HepG2 (cell line): Measurements from ENCODE around the gene ZNF48. TPM values are rescaled to one million over a fixed set of nuclear protein-coding genes. Genes with fewer than 3 reads are reported as not detected.

Experiments
- BCL3 ChIP-seq: sonication (generic); formaldehyde crosslinking; IDR thresholded peaks from 2 replicates; pipeline ENCODE4 v1.5.1; 2020; ENCODE audit warnings: mild to moderate bottlenecking, missing genetic modification reagents, moderate library complexity
- DRAP1 ChIP-seq: IDR thresholded peaks from 2 replicates; pipeline ENCODE4 v1.6.1; 2016; ENCODE audit warnings: missing genetic modification reagents, missing compliant biosample characterization
- HIC2 ChIP-seq: sonication (generic); formaldehyde crosslinking; IDR thresholded peaks from 2 replicates; pipeline ENCODE4 v1.9.0; 2022; ENCODE audit warnings: low read depth, missing genetic modification reagents
- HNRNPUL1 ChIP-seq: fragments of 200-400 bp; formaldehyde crosslinking; IDR thresholded peaks from 2 replicates; pipeline ENCODE4 v1.6.1; 2017; ENCODE audit warnings: low read depth, mild to moderate bottlenecking, low read length, moderate library complexity
- NFATC3 ChIP-seq: sonication (generic); formaldehyde crosslinking; IDR thresholded peaks from 2 replicates; pipeline ENCODE4 v1.5.1; 2020; ENCODE audit warnings: mild to moderate bottlenecking, missing genetic modification reagents
- NFE2 ChIP-seq: sonication (generic); formaldehyde crosslinking; IDR thresholded peaks from 2 replicates; pipeline ENCODE4 v1.4.0; 2020; ENCODE audit warnings: missing genetic modification reagents
- NFYC ChIP-seq: IDR thresholded peaks from 2 replicates; pipeline ENCODE4 v1.6.1; 2016; ENCODE audit warnings: missing genetic modification reagents, missing compliant biosample characterization
- POGZ ChIP-seq: sonication (generic); formaldehyde crosslinking; IDR thresholded peaks from 2 replicates; pipeline ENCODE4 v1.4.0; 2020; ENCODE audit warnings: mild to moderate bottlenecking, missing genetic modification reagents
- POLR2AphosphoS5 ChIP-seq: IDR thresholded peaks from 2 replicates; pipeline ENCODE4 v1.6.1; 2012; ENCODE audit warnings: low read depth, low read length
- PPARG ChIP-seq: conservative IDR thresholded peaks from 2 replicates; pipeline ENCODE4 v1.6.1; 2016; ENCODE audit warnings: missing biosample characterization, missing genetic modification reagents
- REPIN1 ChIP-seq: sonication (generic); formaldehyde crosslinking; IDR thresholded peaks from 2 replicates; pipeline ENCODE4 v1.8.0; 2022; ENCODE audit warnings: missing genetic modification reagents, low read depth, mild to moderate bottlenecking, borderline replicate concordance
- RNF219 ChIP-seq: sonication (generic); formaldehyde crosslinking; IDR thresholded peaks from 2 replicates; pipeline ENCODE4 v1.5.0; 2020; ENCODE audit warnings: mild to moderate bottlenecking, missing genetic modification reagents
- TBP ChIP-seq: sonication (generic); formaldehyde crosslinking; IDR thresholded peaks from 2 replicates; pipeline ENCODE4 v1.5.0; 2020; ENCODE audit warnings: missing genetic modification reagents
- ZBTB49 ChIP-seq: sonication (generic); formaldehyde crosslinking; IDR thresholded peaks from 2 replicates; pipeline ENCODE4 v1.4.0; 2020; ENCODE audit warnings: missing genetic modification reagents, borderline replicate concordance
- ZFP90 ChIP-seq: sonication (generic); formaldehyde crosslinking; IDR thresholded peaks from 2 replicates; pipeline ENCODE4 v1.8.0; 2022; ENCODE audit warnings: missing genetic modification reagents, mild to moderate bottlenecking, inconsistent platforms, borderline replicate concordance
- ZKSCAN1 ChIP-seq: fragments of 150-350 bp; IDR thresholded peaks from 2 replicates; pipeline ENCODE4 v1.6.1; 2014; ENCODE audit warnings: low read length
- ZMYM2 ChIP-seq: sonication (generic); formaldehyde crosslinking; IDR thresholded peaks from 2 replicates; pipeline ENCODE4 v1.8.0; 2022; ENCODE audit warnings: mild to moderate bottlenecking, missing genetic modification reagents
- ZNF235 ChIP-seq: sonication (generic); formaldehyde crosslinking; IDR thresholded peaks from 2 replicates; pipeline ENCODE4 v1.8.1; 2023; ENCODE audit warnings: mild to moderate bottlenecking, missing genetic modification reagents, borderline replicate concordance
- ZNF740 ChIP-seq: sonication (generic); formaldehyde crosslinking; IDR thresholded peaks from 2 replicates; pipeline ENCODE4 v1.4.0; 2020; ENCODE audit warnings: missing genetic modification reagents
- ZNF746 ChIP-seq: sonication (generic); formaldehyde crosslinking; IDR thresholded peaks from 2 replicates; pipeline ENCODE4 v1.8.0; 2022; ENCODE audit warnings: mild to moderate bottlenecking, missing genetic modification reagents
- ZNF839 ChIP-seq: sonication (generic); formaldehyde crosslinking; IDR thresholded peaks from 2 replicates; pipeline ENCODE4 v1.4.0; 2020; ENCODE audit warnings: missing genetic modification reagents, mild to moderate bottlenecking, borderline replicate concordance
- polyA plus RNA-seq, 8 experiments: library from polyadenylated mRNA; depleted of rRNA in 3 of 8; stranded (reverse) in 7 of 8; unstranded in 1 of 8; fragments of >200 nt; fragmentation: Illumina TruSeq in 4 of 8; extraction: Trizol in 4 of 8; gene quantifications; 2 replicates each; pipeline versions ENCODE4 v1.2.1 to v1.2.3, GENCODE V29; 2011 to 2016; ENCODE audit warnings: low read depth in 4 of 8, missing spikeins in 1 of 8, mixed read lengths in 1 of 8; ENCODE audit not compliant: insufficient read depth in 1 of 8
- total RNA-seq, 5 experiments: library from RNA; depleted of rRNA; stranded (reverse); fragments of >200 nt; fragmentation: Illumina TruSeq; extraction: Trizol; gene quantifications; 2 replicates each; pipeline ENCODE4 v1.2.3, GENCODE V29; 2016; ENCODE audit warnings: low read depth in 1 of 5

Gene ZNF48
- total and polyA plus RNA-seq, 2 of the 13 experiments (the other 11 are each of a cell fraction or from before 2014, with no cell fraction given) = 9.9 to 12.3 TPM

GRCh38 chr16:30429678-30430427, 34.6 kb downstream of the ZNF48 start, which contains the start of gene DCTPP1 (continued):
- TF ChIP-seq ZNF839 (no peak; the same call in 1 of the 2 replicates), ZNF746 (CRISPR knock-in tag) (no peak; the same call in 1 of the 2 replicates), HNRNPUL1 (no peak), BCL3 (CRISPR knock-in tag) (no peak; the same call in 1 of the 2 replicates), ZFP90 (CRISPR knock-in tag) (peak; percentile 75; the same call in 1 of the 2 replicates), REPIN1 (CRISPR knock-in tag) (peak; percentile 99), NFATC3 (CRISPR knock-in tag) (no peak), HIC2 (CRISPR knock-in tag) (no peak; the same call in none of the 2 replicates), ZMYM2 (CRISPR knock-in tag) (peak; percentile 80; the same call in 1 of the 2 replicates), ZKSCAN1 (peak; percentile 56), NFE2 (no peak), ZBTB49 (CRISPR knock-in tag) (peak; percentile 38; the same call in 1 of the 2 replicates), POLR2AphosphoS5 (peak; percentile 73), DRAP1 (CRISPR knock-in tag) (peak; percentile 92), NFYC (CRISPR knock-in tag) (peak; percentile 93), ZNF740 (peak; percentile 70; the same call in 1 of the 2 replicates), RNF219 (CRISPR knock-in tag) (no peak), PPARG (CRISPR knock-in tag) (no peak; the same call in 1 of the 2 replicates), POGZ (CRISPR knock-in tag) (peak; percentile 73), ZNF235 (CRISPR knock-in tag) (peak; percentile 68; the same call in 1 of the 2 replicates), TBP (CRISPR knock-in tag) (no peak)
